Left lung (tissue), 10 donors: ENCODE measurements around the gene DRAM1. TPM values are rescaled to one million over a fixed set of nuclear protein-coding genes. Genes with fewer than 3 reads are reported as not detected.

Experiments used
- ATAC-seq: fragments of 200-7000 bp; cut with Tn5 transposase; one replicate; pipeline ENCODE4 v1.9.1; 2020; ENCODE audit warnings: moderate library complexity
- DNase-seq, 4 donors: peaks; one replicate each; pipeline ENCODE4 v3.0.0-alpha.2; 2013 to 2020
- H3K27ac ChIP-seq, 2 donors: fragments of 200-600 bp; sonication (generic) in 1 of 2; one replicate each; pipeline versions ENCODE4 v1.5.0 to v1.8.0; 2020 to 2021
- H3K27me3 ChIP-seq, 2 donors: fragments of 200-600 bp; sonication (generic) in 1 of 2; one replicate each; pipeline versions ENCODE4 v1.5.0 to v1.8.0; 2020 to 2021
- H3K36me3 ChIP-seq, 2 donors: fragments of 200-600 bp; sonication (generic) in 1 of 2; one replicate each; pipeline versions ENCODE4 v1.5.0 to v1.8.0; 2020 to 2021
- H3K4me1 ChIP-seq, 2 donors: fragments of 200-600 bp; one replicate each; pipeline ENCODE4 v1.8.0; 2021
- H3K4me3 ChIP-seq, 2 donors: fragments of 200-600 bp; sonication (generic) in 1 of 2; one replicate each; pipeline versions ENCODE4 v1.5.0 to v1.8.0; 2020 to 2021; ENCODE audit warnings: mild to moderate bottlenecking in 1 of 2
- H3K9me3 ChIP-seq, 2 donors: fragments of 200-600 bp; sonication (generic) in 1 of 2; one replicate each; pipeline versions ENCODE4 v1.5.0 to v1.8.0; 2020 to 2021
- CTCF ChIP-seq, 2 donors: fragments of 200-600 bp; sonication (generic) in 1 of 2; IDR thresholded peaks; one replicate each; pipeline versions ENCODE4 v1.5.0 to v1.8.0; 2021; ENCODE audit warnings: antibody characterized with exemption in 2 of 2
- intact Hi-C, 2 donors: fragments of 100-400 bp; cut with DNase I; formaldehyde crosslinking; loops; one replicate each; pipeline versions ENCODE4 v1.11.2 to v1.14.2; 2022
- polyA plus RNA-seq, 6 donors: library from polyadenylated mRNA; unstranded; fragments of 120-200 nt; gene quantifications; one replicate each; pipeline ENCODE4 v1.2.1, GENCODE V29; 2013; ENCODE audit not compliant: insufficient read length in 6 of 6
- total RNA-seq, 2 donors: library from RNA; stranded (reverse); fragmentation: NEBNext Ultra II Directional; extraction: Animal tissue kit (Norgen Biotek cat#: 25700); gene quantifications; one replicate each; pipeline ENCODE4 v1.2.1, GENCODE V29; 2021
- donor health status: DM: no; HTN: yes; CAD: no.
- donor health status: DM: no; HTN: no; CAD: no.

The DRAM1 gene
- total and polyA plus RNA-seq, 8 donors = 19.6 to 167 (median 26.4) TPM

GRCh38 chr12:101935890-101936746 lies 58.7 kb downstream of the DRAM1 start:
- ATAC-seq = peak; percentile 50
- Histone ChIP-seq H3K27me3 (no peaks in the 10 kb centered on the region), H3K9me3 (no peaks in the 10 kb centered on the region), H3K36me3 (no peaks in the 10 kb centered on the region), H3K27ac (peak overlapping the region; percentile 1 to 65), H3K4me3 (no peak overlapping the region), H3K4me1 (peaks cover 0 to 20% of the 10 kb centered on the region in 2 donors)
- intact Hi-C loops = no loop called here
- peak in 1 of 4 donors; percentile 25 for DNase-seq
- TF ChIP-seq CTCF (IDR thresholded peaks at IDR 0.05) = no peak

GRCh38 chr12:101939306-101939705 lies 61.9 kb downstream of the DRAM1 start:
- no peaks in the 10 kb centered on the region for H3K27me3 ChIP-seq
- no peaks in the 10 kb centered on the region for H3K9me3 ChIP-seq
- no peak overlapping the region for H3K4me3 ChIP-seq
- no peak for TF ChIP-seq CTCF (IDR thresholded peaks at IDR 0.05)
- intact Hi-C loops = no loop called here
- DNase-seq (no peak), ATAC-seq (no peak)
- H3K36me3 ChIP-seq = no peaks in the 10 kb centered on the region
- H3K4me1 ChIP-seq = peaks cover 0 to 21% of the 10 kb centered on the region in 2 donors
- H3K27ac ChIP-seq = peak overlapping the region in 1 of 2 donors; percentile 1

GRCh38 chr12:101939856-101940265 lies 62.5 kb downstream of the DRAM1 start:
- DNase-seq (peak in 2 of 4 donors; percentile 66 to 81), ATAC-seq (peak; percentile 89)
- no peak overlapping the region for H3K4me3 ChIP-seq
- H3K9me3 ChIP-seq = no peaks in the 10 kb centered on the region
- peak overlapping the region in 1 of 2 donors; percentile 1 for H3K27ac ChIP-seq
- intact Hi-C loops = no loop called here
- no peaks in the 10 kb centered on the region for H3K36me3 ChIP-seq
- H3K27me3 ChIP-seq = no peaks in the 10 kb centered on the region
- H3K4me1 ChIP-seq = peaks cover 0 to 21% of the 10 kb centered on the region in 2 donors
- peak; percentile 56 to 62 for TF ChIP-seq CTCF (IDR thresholded peaks at IDR 0.05)

- peaks cover 0 to 17% of the 10 kb centered on the region in 2 donors for H3K4me1 ChIP-seq
- intact Hi-C loops = no loop called here
- H3K27me3 ChIP-seq = no peaks in the 10 kb centered on the region
- H3K36me3 ChIP-seq = no peaks in the 10 kb centered on the region
- DNase-seq (no peak), ATAC-seq (no peak)
- H3K9me3 ChIP-seq = no peaks in the 10 kb centered on the region
- H3K27ac ChIP-seq = no peak overlapping the region
- TF ChIP-seq CTCF (IDR thresholded peaks at IDR 0.05) = no peak
- H3K4me3 ChIP-seq = no peak overlapping the region
These were observed 63.1 kb downstream of the DRAM1 start for GRCh38 chr12:101940400-101940950.
